Left lung (tissue), 10 donors: ENCODE measurements around the gene STOML1. TPM values are rescaled to one million over a fixed set of nuclear protein-coding genes. Genes with fewer than 3 reads are reported as not detected.

Source experiments
- ATAC-seq: fragments of 200-7000 bp; cut with Tn5 transposase; one replicate; pipeline ENCODE4 v1.9.1; 2020; ENCODE audit warnings: moderate library complexity
- DNase-seq, 4 donors: peaks; one replicate each; pipeline ENCODE4 v3.0.0-alpha.2; 2013 to 2020
- H3K27ac ChIP-seq, 2 donors: fragments of 200-600 bp; sonication (generic) in 1 of 2; one replicate each; pipeline versions ENCODE4 v1.5.0 to v1.8.0; 2020 to 2021
- H3K27me3 ChIP-seq, 2 donors: fragments of 200-600 bp; sonication (generic) in 1 of 2; one replicate each; pipeline versions ENCODE4 v1.5.0 to v1.8.0; 2020 to 2021
- H3K36me3 ChIP-seq, 2 donors: fragments of 200-600 bp; sonication (generic) in 1 of 2; one replicate each; pipeline versions ENCODE4 v1.5.0 to v1.8.0; 2020 to 2021
- H3K4me1 ChIP-seq, 2 donors: fragments of 200-600 bp; one replicate each; pipeline ENCODE4 v1.8.0; 2021
- H3K4me3 ChIP-seq, 2 donors: fragments of 200-600 bp; sonication (generic) in 1 of 2; one replicate each; pipeline versions ENCODE4 v1.5.0 to v1.8.0; 2020 to 2021; ENCODE audit warnings: mild to moderate bottlenecking in 1 of 2
- H3K9me3 ChIP-seq, 2 donors: fragments of 200-600 bp; sonication (generic) in 1 of 2; one replicate each; pipeline versions ENCODE4 v1.5.0 to v1.8.0; 2020 to 2021
- CTCF ChIP-seq, 2 donors: fragments of 200-600 bp; sonication (generic) in 1 of 2; IDR thresholded peaks; one replicate each; pipeline versions ENCODE4 v1.5.0 to v1.8.0; 2021; ENCODE audit warnings: antibody characterized with exemption in 2 of 2
- intact Hi-C, 2 donors: fragments of 100-400 bp; cut with DNase I; formaldehyde crosslinking; loops; one replicate each; pipeline versions ENCODE4 v1.11.2 to v1.14.2; 2022
- polyA plus RNA-seq, 6 donors: library from polyadenylated mRNA; unstranded; fragments of 120-200 nt; gene quantifications; one replicate each; pipeline ENCODE4 v1.2.1, GENCODE V29; 2013; ENCODE audit not compliant: insufficient read length in 6 of 6
- total RNA-seq, 2 donors: library from RNA; stranded (reverse); fragmentation: NEBNext Ultra II Directional; extraction: Animal tissue kit (Norgen Biotek cat#: 25700); gene quantifications; one replicate each; pipeline ENCODE4 v1.2.1, GENCODE V29; 2021
- donor health status: DM: no; HTN: yes; CAD: no.
- donor health status: DM: no; HTN: no; CAD: no.

STOML1 gene
- total and polyA plus RNA-seq, 8 donors = 10.9 to 29.3 (median 13.7) TPM

DNA sequence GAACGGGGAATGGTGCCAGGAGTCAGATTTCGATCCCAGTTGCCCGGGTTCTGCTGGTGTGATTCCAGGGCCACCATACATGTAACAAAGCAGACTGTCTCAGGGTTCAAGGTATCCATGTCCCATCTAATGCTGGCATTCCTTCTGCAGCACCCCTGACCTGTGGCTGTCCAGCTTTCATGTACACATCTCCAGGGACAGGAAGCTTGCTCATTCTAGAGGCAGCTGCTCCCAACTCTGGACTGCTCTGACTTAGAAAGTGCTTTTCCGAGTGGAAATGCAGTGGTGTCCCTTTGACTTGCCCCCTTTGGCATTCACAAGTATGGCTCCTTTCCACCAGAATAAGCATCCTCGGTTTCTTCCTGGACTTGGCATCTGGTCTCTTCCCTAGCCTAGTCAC lies 33.3 kb upstream of the STOML1 start:
- Histone ChIP-seq H3K4me3 (no peak overlapping the region), H3K36me3 (peaks cover 0 to 95% of the 10 kb centered on the region in 2 donors), H3K27me3 (no peaks in the 10 kb centered on the region), H3K4me1 (peaks cover 0 to 36% of the 10 kb centered on the region in 2 donors), H3K27ac (peak overlapping the region in 1 of 2 donors; percentile 15), H3K9me3 (no peaks in the 10 kb centered on the region)
- ATAC-seq = no peak
- no peak for TF ChIP-seq CTCF (IDR thresholded peaks at IDR 0.05)
- intact Hi-C loops = no loop called here
- DNase-seq = no peak

DNA sequence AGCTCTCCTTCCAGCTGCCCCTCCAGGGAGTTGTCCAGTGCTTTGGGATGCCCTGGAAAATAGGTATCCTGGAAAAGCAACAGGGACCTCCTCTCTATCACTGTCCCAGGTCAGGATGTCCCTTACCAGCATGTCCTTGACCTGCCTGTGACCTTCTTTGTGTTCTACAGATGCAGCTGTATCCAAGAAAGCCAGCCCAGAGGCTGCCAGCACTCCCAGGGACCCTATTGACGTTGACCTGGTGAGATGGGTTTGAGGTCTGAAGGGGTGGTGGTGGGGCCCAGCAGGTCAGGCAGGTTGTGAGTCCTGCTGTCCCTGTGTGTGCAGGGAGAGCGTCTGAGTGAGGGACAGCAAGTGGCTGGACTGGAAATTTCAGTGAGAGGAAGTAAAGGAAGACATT lies 32.6 kb upstream of the STOML1 start:
- H3K27ac ChIP-seq = peak overlapping the region in 1 of 2 donors; percentile 15
- no peak for ATAC-seq
- DNase-seq = peak in 1 of 4 donors; percentile 18
- no peaks in the 10 kb centered on the region for H3K27me3 ChIP-seq
- no peaks in the 10 kb centered on the region for H3K9me3 ChIP-seq
- no peak overlapping the region for H3K4me3 ChIP-seq
- intact Hi-C loops = no loop called here
- H3K4me1 ChIP-seq = peaks cover 0 to 41% of the 10 kb centered on the region in 2 donors
- TF ChIP-seq CTCF (IDR thresholded peaks at IDR 0.05) = no peak
- H3K36me3 ChIP-seq = peaks cover 0 to 92% of the 10 kb centered on the region in 2 donors

- no peak for DNase-seq
- Histone ChIP-seq H3K9me3 (no peaks in the 10 kb centered on the region), H3K27me3 (no peaks in the 10 kb centered on the region), H3K27ac (no peak overlapping the region), H3K36me3 (peaks cover 0 to 84% of the 10 kb centered on the region in 2 donors), H3K4me1 (peaks cover 0 to 43% of the 10 kb centered on the region in 2 donors), H3K4me3 (no peak overlapping the region)
- TF ChIP-seq CTCF (IDR thresholded peaks at IDR 0.05) = no peak
- intact Hi-C loops = no loop called here
- no peak for ATAC-seq
Measured at GRCh38 chr15:74022706-74023470, 30.8 kb upstream of the STOML1 start.

- no peak for DNase-seq
- no peak for TF ChIP-seq CTCF (IDR thresholded peaks at IDR 0.05)
- Histone ChIP-seq H3K4me1 (peaks cover 2 to 38% of the 10 kb centered on the region in 2 donors), H3K4me3 (no peak overlapping the region), H3K27ac (no peak overlapping the region), H3K27me3 (no peaks in the 10 kb centered on the region), H3K9me3 (no peaks in the 10 kb centered on the region), H3K36me3 (peaks cover 0 to 75% of the 10 kb centered on the region in 2 donors)
- ATAC-seq = no peak
- intact Hi-C loops = no loop called here
Measured at GRCh38 chr15:74019734-74020133, 27.6 kb upstream of the STOML1 start.

GRCh38 chr15:74013374-74013894 lies 21.3 kb upstream of the STOML1 start:
- Histone ChIP-seq H3K27me3 (no peaks in the 10 kb centered on the region), H3K36me3 (peaks cover 0 to 39% of the 10 kb centered on the region in 2 donors), H3K9me3 (no peaks in the 10 kb centered on the region), H3K27ac (peak overlapping the region in 1 of 2 donors; percentile 76), H3K4me3 (no peak overlapping the region), H3K4me1 (peaks cover 39 to 70% of the 10 kb centered on the region in 2 donors)
- intact Hi-C loops = no loop called here
- TF ChIP-seq CTCF (IDR thresholded peaks at IDR 0.05) = no peak
- DNase-seq = no peak
- ATAC-seq = no peak
